Activated CD8-positive, alpha-beta T cell treated with anti-CD3 and anti-CD28 coated beads, Interleukin-2, amount 10 ng/mL, durations not matched to agents 7 days and 5 days (primary cell): ENCODE results near the gene SMCO1. TPM values are rescaled to one million over a fixed set of nuclear protein-coding genes. Genes with fewer than 3 reads are reported as not detected.
"Not testable (repeated sequence)": the region's sequence is repeated elsewhere in the genome, so short reads cannot be mapped to it uniquely, and the experiment has no call there.

Experiments
- ATAC-seq: fragments of 150-1000 bp; cut with Tn5 transposase; one replicate; pipeline ENCODE4 v1.10.0; 2021; ENCODE audit warnings: moderate library complexity
- CTCF ChIA-PET: fragments of 350-600 bp; sonication (Branson Sonifier 250); formaldehyde crosslinking; loops from one replicate; lab custom pipeline; 2021; ENCODE audit warnings: antibody characterized with exemption; lab: Charles Lee
- POLR2A ChIA-PET: fragments of 350-600 bp; sonication (Branson Sonifier 250); formaldehyde crosslinking; loops from one replicate; lab custom pipeline; 2021; ENCODE audit warnings: antibody characterized with exemption; lab: Charles Lee
- DNase-seq: peaks from one replicate; pipeline ENCODE4 v3.0.0-alpha.2; 2020
- H3K27ac Mint-ChIP-seq: one replicate; pipeline ENCODE4 v1.8.0; 2021; ENCODE audit warnings: mild to moderate bottlenecking, mixed read lengths
- H3K27me3 Mint-ChIP-seq: one replicate; pipeline ENCODE4 v1.8.0; 2021; ENCODE audit warnings: low read depth, mixed read lengths
- H3K36me3 Mint-ChIP-seq: one replicate; pipeline ENCODE4 v1.8.0; 2021; ENCODE audit warnings: low read depth, mixed read lengths
- H3K4me1 Mint-ChIP-seq: one replicate; pipeline ENCODE4 v1.8.0; 2021; ENCODE audit warnings: low read depth, mixed read lengths
- H3K4me3 Mint-ChIP-seq: one replicate; pipeline ENCODE4 v1.8.0; 2021; ENCODE audit warnings: mild to moderate bottlenecking, mixed read lengths
- H3K9me3 Mint-ChIP-seq: one replicate; pipeline ENCODE4 v1.8.0; 2022; ENCODE audit warnings: mixed read lengths; ENCODE audit not compliant: insufficient read depth
- total RNA-seq, 2 experiments: library from RNA; stranded (reverse); gene quantifications; one replicate each; pipeline ENCODE4 v1.2.3, GENCODE V29; 2021

SMCO1 gene
- total RNA-seq, 2 experiments from 2014 or later, result 0.13 TPM; not detected in 1

DNA sequence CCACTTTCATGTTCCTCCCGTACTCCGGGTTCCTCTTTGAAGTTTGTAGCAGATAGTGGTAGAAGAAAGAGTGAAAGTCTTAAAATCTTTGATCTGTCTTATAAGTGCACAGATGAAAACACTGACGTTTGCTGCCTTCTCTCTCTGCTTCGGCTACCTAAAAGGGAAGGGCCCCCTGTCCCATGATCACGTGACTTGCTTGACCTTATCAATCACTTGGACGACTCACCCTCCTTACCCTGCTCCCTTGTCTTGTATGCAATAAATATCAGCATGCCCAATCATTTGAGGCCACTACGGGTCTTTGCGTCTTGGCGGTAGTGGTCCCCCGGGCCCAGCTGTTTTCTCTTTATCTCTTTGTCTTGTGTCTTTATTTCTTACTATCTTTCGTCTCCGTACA lies 6.1 kb upstream of the SMCO1 start:
- not testable (repeated sequence) for ATAC-seq, H3K4me1 Mint-ChIP-seq

GRCh38 chr3:196519718-196520082 lies 4.6 kb upstream of the SMCO1 start:
- peaks cover 38% of the 10 kb centered on the region for H3K9me3 Mint-ChIP-seq
- no peak overlapping the region for H3K4me3 Mint-ChIP-seq
- peaks cover 2% of the 10 kb centered on the region for H3K27me3 Mint-ChIP-seq
- ChIA-PET CTCF (interaction anchor here (0.6 to 2.3 kb wide), 4 partner anchors 9 to 446 kb away, joined by 3 to 13 read pairs (median 4); no protein-coding TSS in a partner anchor), POLR2A (interaction anchor here (1.0 kb wide), 1 partner anchor 17 kb away, joined by 5 read pairs; no protein-coding TSS in a partner anchor)
- ATAC-seq (no peak), DNase-seq (peak; percentile 34)
- peaks cover 17% of the 10 kb centered on the region for H3K36me3 Mint-ChIP-seq
- H3K4me1 Mint-ChIP-seq, result no peaks in the 10 kb centered on the region
- H3K27ac Mint-ChIP-seq, result no peak overlapping the region

More for the DNA sequence above, 6.1 kb upstream of the SMCO1 start:
- POLR2A ChIA-PET, H3K27ac Mint-ChIP-seq, H3K27me3 Mint-ChIP-seq, DNase-seq, H3K4me3 Mint-ChIP-seq: not testable (repeated sequence)
- Mint-ChIP-seq H3K9me3 (peaks cover 37% of the 10 kb centered on the region), H3K36me3 (peaks cover 17% of the 10 kb centered on the region)
- CTCF ChIA-PET, result interaction anchor here (0.7 to 2.0 kb wide), 8 partner anchors 8 to 365 kb away, joined by 3 to 6 read pairs (median 3); no protein-coding TSS in a partner anchor

- DNase-seq (peak; percentile 75), ATAC-seq (peak; percentile 55)
- Mint-ChIP-seq H3K27me3 (peaks cover 2% of the 10 kb centered on the region), H3K36me3 (peaks cover 17% of the 10 kb centered on the region), H3K27ac (no peak overlapping the region), H3K4me1 (no peaks in the 10 kb centered on the region), H3K4me3 (no peak overlapping the region), H3K9me3 (peaks cover 38% of the 10 kb centered on the region)
- ChIA-PET CTCF (interaction anchor here (0.6 to 2.3 kb wide), 4 partner anchors 10 to 445 kb away, joined by 3 to 13 read pairs (median 4); no protein-coding TSS in a partner anchor), POLR2A (interaction anchor here (1.0 kb wide), 1 partner anchor 17 kb away, joined by 5 read pairs; no protein-coding TSS in a partner anchor)
Observed at GRCh38 chr3:196518966-196519717, 4.0 kb upstream of the SMCO1 start.

DNA sequence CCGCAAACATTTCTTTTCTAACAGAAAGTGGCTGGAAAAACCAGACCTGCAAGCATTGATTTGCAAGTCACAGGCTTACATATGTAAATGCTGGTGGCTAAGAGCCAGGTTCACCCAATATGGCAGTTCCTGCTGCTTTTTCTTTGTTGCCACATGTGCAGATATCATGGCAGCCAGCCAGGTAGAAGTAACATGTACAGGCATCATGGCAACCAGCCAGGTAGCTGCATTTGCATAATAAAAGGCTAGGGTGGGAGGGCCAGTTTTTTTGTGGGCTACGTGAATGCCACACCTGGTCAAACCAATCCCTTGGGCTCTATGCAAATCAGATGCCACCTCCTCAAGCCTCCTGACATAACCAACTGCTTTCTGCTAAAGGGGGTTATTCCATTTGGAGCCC lies 2.8 kb upstream of the SMCO1 start:
- H3K9me3 Mint-ChIP-seq, result peaks cover 38% of the 10 kb centered on the region
- DNase-seq (no peak), ATAC-seq (no peak)
- peaks cover 17% of the 10 kb centered on the region for H3K36me3 Mint-ChIP-seq
- H3K27me3 Mint-ChIP-seq, result no peaks in the 10 kb centered on the region
- no peak overlapping the region for H3K4me3 Mint-ChIP-seq
- H3K27ac Mint-ChIP-seq, result no peak overlapping the region
- H3K4me1 Mint-ChIP-seq, result no peaks in the 10 kb centered on the region
- ChIA-PET CTCF (interaction anchor here (1.1 to 2.3 kb wide), 3 partner anchors 11 to 32 kb away, joined by 3 to 13 read pairs (median 5); no protein-coding TSS in a partner anchor), POLR2A (no interaction called here)

- Mint-ChIP-seq H3K4me3 (no peak overlapping the region), H3K27ac (no peak overlapping the region), H3K9me3 (peaks cover 38% of the 10 kb centered on the region), H3K4me1 (peaks cover under 1% of the 10 kb centered on the region), H3K36me3 (peaks cover 17% of the 10 kb centered on the region), H3K27me3 (no peaks in the 10 kb centered on the region)
- no peak for DNase-seq
- ATAC-seq, result no peak
- POLR2A ChIA-PET, result interaction anchor here (0.6 kb wide), 1 partner anchor 275 kb away, joined by 3 read pairs; no protein-coding TSS in a partner anchor
- CTCF ChIA-PET, result interaction anchor here (1.1 to 2.3 kb wide), 3 partner anchors 12 to 31 kb away, joined by 3 to 13 read pairs (median 5); no protein-coding TSS in a partner anchor
Observed at GRCh38 chr3:196517162-196517800, 2.1 kb upstream of the SMCO1 start.

GRCh38 chr3:196514350-196514716 lies 813 bp downstream of the SMCO1 start:
- H3K27ac Mint-ChIP-seq, result no peak overlapping the region
- POLR2A ChIA-PET, result no interaction called here
- H3K4me1 Mint-ChIP-seq, result peaks cover 7% of the 10 kb centered on the region
- peaks cover 12% of the 10 kb centered on the region for H3K9me3 Mint-ChIP-seq
- DNase-seq (no peak), ATAC-seq (no peak)
- peaks cover 5% of the 10 kb centered on the region for H3K36me3 Mint-ChIP-seq
- H3K27me3 Mint-ChIP-seq, result peaks cover 9% of the 10 kb centered on the region
- CTCF ChIA-PET, result interaction anchor here (0.9 kb wide), 1 partner anchor 8 kb away, joined by 3 read pairs; no protein-coding TSS in a partner anchor
- no peak overlapping the region for H3K4me3 Mint-ChIP-seq

DNA sequence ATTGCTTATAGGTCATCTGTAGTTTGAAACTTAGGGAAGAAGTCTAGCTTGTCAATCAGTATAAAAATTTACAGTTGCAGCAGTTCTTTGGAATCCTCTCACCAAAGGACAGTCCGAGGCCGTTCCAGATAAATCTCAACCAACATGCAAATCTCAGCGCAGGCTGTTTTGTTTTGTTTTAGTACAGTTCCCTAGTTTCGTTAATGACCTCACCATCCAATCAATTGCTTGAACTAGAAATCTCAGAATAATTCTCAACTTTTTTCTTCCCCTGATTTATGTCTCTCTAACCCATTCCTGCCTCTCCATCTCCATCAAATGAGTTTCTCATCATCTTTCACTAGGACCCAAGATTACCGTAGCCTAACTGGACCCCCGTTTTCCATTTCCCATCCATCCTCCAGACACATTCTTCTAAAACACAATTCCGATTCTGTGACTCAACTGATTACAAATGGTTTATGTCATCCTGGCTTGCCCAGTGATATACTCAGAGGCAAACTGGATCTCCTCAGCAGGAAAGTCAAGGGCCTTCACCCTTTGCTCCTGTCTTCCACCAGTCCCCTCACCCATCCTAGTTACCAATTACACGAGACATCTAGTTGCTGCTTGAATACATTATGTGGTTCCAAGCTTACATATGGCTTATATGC lies 1.3 kb downstream of the SMCO1 start:
- DNase-seq, result no peak
- peaks cover 7% of the 10 kb centered on the region for H3K4me1 Mint-ChIP-seq
- no peak overlapping the region for H3K27ac Mint-ChIP-seq
- H3K9me3 Mint-ChIP-seq, result peaks cover 7% of the 10 kb centered on the region
- no peak for ATAC-seq
- ChIA-PET POLR2A (no interaction called here), CTCF (interaction anchor here (0.8 to 1.5 kb wide), 4 partner anchors 8 to 14 kb away, joined by 3 to 4 read pairs (median 4); no protein-coding TSS in a partner anchor)
- H3K36me3 Mint-ChIP-seq, result peaks cover 3% of the 10 kb centered on the region
- peaks cover 9% of the 10 kb centered on the region for H3K27me3 Mint-ChIP-seq
- H3K4me3 Mint-ChIP-seq, result no peak overlapping the region

DNA sequence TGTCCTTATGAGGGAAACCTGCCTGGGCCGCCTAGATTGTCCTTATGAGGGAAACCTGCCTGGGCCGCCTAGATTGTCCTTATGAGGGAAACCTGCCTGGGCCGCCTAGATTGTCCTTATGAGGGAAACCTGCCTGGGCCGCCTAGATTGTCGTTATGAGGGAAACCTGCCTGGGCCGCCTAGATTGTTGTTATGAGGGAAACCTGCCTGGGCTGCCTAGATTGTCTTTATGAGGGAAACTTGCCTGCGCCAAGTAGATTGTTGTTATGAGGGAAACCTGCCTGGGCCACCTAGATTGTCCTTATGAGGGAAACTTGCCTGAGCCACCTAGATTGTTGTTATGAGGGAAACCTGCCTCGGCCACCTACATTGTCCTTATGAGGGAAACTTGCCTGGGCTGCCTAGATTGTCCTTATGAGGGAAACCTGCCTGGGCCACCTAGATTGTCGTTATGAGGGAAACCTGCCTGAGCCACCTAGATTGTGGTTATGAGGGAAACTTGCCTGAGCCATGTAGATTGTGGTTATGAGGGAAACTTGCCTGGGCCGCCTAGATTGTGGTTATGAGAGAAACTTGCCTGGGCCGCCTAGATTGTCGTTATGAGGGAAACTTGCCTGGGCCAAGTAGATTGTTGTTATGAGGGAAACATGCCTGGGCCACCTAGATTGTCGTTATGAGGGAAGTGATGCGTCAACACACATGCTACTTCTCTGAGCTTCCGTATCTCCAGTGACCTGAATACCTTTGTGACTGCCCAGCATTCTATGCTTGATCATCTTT lies 3.3 kb downstream of the SMCO1 start:
- H3K9me3 Mint-ChIP-seq, result peaks cover 11% of the 10 kb centered on the region
- DNase-seq, H3K36me3 Mint-ChIP-seq, H3K4me3 Mint-ChIP-seq, H3K27ac Mint-ChIP-seq, CTCF ChIA-PET, H3K4me1 Mint-ChIP-seq, ATAC-seq: not testable (repeated sequence)
- POLR2A ChIA-PET, result interaction anchor here (0.6 kb wide), 1 partner anchor 144 kb away, joined by 5 read pairs; no protein-coding TSS in a partner anchor
- H3K27me3 Mint-ChIP-seq, result peaks cover 13% of the 10 kb centered on the region

- H3K4me1 Mint-ChIP-seq, H3K27ac Mint-ChIP-seq, ATAC-seq, DNase-seq, POLR2A ChIA-PET, H3K4me3 Mint-ChIP-seq, H3K36me3 Mint-ChIP-seq: not testable (repeated sequence)
- CTCF ChIA-PET, result interaction anchor here (1.1 kb wide), 1 partner anchor 11 kb away, joined by 3 read pairs; no protein-coding TSS in a partner anchor
- peaks cover 17% of the 10 kb centered on the region for H3K27me3 Mint-ChIP-seq
- peaks cover 14% of the 10 kb centered on the region for H3K9me3 Mint-ChIP-seq
Observed at GRCh38 chr3:196511108-196511507, 4.0 kb downstream of the SMCO1 start.

- H3K27ac Mint-ChIP-seq, result no peak overlapping the region
- H3K9me3 Mint-ChIP-seq, result peaks cover 14% of the 10 kb centered on the region
- ChIA-PET POLR2A (no interaction called here), CTCF (interaction anchor here (0.6 kb wide), 1 partner anchor 17 kb away, joined by 3 read pairs; no protein-coding TSS in a partner anchor)
- peaks cover 14% of the 10 kb centered on the region for H3K27me3 Mint-ChIP-seq
- peaks cover 9% of the 10 kb centered on the region for H3K36me3 Mint-ChIP-seq
- no peak for ATAC-seq
- peaks cover 3% of the 10 kb centered on the region for H3K4me1 Mint-ChIP-seq
- no peak for DNase-seq
- H3K4me3 Mint-ChIP-seq, result no peak overlapping the region
Observed at GRCh38 chr3:196506687-196507086, 8.5 kb downstream of the SMCO1 start.
